SKM-1 (cell line): ENCODE results near the gene ELOVL1.
A peak's percentile ranks its signal among the peaks of the same experiment; 100 is the strongest.

ENCODE experiments used
- DNase-seq: peaks from one replicate; lab custom pipeline; 2025; ENCODE audit not compliant: unreplicated experiment; lab: John Stamatoyannopoulos, UW

The ELOVL1 gene

GRCh38 chr1:43331688-43332087, 36.1 kb downstream of the ELOVL1 start:
- no peak for DNase-seq

DNA sequence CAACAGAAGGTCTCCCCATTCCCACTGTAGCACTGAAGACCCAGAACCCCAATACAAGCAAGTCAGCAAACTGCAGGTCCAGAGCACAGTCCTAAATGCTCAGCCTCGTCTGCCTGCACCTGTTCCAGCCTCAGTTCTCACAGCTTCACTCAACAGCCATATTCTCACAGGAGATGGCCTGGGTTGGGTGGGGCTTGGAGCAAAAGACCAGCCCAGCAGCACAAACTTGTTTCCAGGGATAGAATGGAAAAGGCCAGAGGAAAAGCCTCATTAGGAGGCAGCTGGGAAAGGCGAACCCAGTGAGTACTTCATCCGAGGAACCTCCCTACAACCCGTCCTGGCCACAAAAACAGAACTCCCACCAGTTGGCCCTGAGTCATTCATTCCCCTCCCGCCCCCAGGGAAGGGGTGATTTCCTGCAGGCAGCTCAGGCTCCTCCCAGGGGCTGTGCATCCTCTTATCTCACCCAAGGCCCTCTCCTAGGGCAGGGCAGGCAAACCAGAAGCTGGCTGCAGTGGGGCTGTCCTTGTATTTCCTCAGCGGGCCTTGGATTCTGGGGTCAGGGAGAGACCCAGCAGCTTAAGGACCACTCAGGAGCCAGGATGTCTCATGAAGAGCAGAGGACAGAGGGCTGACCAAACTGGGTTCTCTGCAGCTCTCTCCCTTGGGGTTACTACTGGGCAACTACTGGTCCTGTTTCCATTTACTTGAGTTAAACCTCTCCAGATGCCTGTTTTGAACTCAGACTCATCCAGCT, 37.6 kb downstream of the ELOVL1 start:
- DNase-seq, result peak; percentile 31

DNA sequence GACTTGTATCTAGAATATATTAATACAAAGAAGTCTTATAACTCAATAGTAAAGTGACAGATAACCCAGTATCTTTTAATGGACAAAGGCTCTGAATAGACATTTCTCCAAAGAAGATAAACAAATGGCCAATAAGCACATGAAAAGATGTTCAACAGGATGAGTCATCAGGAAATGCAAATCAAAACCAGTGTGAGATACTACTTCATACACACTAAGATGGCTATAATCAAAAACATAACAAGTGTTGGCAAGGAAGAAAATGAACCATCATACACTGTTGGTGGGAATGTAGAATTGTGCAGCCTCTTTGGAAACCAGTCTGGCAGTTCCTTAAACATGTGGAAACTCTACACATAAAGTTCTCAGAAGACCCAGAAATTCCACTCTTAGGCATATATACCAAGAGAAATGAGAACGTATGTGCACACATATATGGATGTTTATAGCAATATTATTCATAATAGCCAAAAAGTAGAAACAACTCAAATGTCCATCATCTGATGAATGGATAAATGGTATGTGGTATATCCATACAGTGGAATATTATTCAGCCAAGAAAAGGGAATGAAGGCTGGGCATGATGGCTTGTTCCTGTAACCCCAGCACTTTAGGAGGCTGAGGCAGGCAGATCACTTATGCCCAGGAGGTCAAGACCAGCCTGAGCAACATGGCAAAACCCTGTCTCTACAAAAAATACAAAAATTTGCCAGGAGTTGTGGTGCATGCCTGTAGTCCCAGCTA, 40.1 kb downstream of the ELOVL1 start:
- DNase-seq, result no peak

- DNase-seq, result no peak
Measured at GRCh38 chr1:43325381-43325780, 42.4 kb downstream of the ELOVL1 start.

- DNase-seq, result no peak
Measured at GRCh38 chr1:43324810-43325209, 43.0 kb downstream of the ELOVL1 start.

GRCh38 chr1:43322506-43322905, 45.3 kb downstream of the ELOVL1 start:
- DNase-seq, result no peak

GRCh38 chr1:43321331-43321891, 46.4 kb downstream of the ELOVL1 start:
- DNase-seq, result no peak

- DNase-seq, result peak; percentile 4
Measured at GRCh38 chr1:43319766-43320165, 48.0 kb downstream of the ELOVL1 start.

- no peak for DNase-seq
Measured at GRCh38 chr1:43319288-43319687, 48.5 kb downstream of the ELOVL1 start.

- DNase-seq, result no peak
Measured at GRCh38 chr1:43318831-43319230, 49.0 kb downstream of the ELOVL1 start.

DNA sequence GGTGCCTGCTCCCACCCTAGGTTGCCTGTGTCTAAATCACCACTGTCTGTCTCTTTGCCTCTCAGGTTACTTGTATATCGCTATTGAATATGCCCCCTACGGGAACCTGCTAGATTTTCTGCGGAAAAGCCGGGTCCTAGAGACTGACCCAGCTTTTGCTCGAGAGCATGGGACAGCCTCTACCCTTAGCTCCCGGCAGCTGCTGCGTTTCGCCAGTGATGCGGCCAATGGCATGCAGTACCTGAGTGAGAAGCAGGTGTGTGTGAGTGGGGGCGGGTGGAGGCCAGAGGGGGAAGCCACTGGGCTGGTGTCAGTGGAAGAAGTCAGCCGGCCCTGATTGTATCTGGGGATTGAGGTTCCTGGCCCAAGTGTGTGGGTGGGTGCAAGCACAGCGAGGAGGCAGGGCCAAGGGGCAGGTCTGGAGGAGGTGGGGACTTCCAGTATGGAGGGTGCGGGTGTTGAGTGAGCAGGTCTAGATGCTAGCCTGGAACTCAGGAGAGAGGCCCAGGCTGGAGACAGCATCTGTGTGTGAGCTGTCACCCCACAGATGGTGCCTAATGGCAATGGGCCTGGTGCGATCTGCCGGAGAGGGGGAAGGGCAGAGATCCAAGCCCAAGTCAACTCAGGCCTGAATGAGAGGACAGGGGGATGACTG, 49.9 kb downstream of the ELOVL1 start:
- DNase-seq, result no peak

- DNase-seq, result no peak
Measured at GRCh38 chr1:43316738-43317520, 50.9 kb downstream of the ELOVL1 start.

- no peak for DNase-seq
Measured at GRCh38 chr1:43315963-43316737, 51.7 kb downstream of the ELOVL1 start.

- DNase-seq, result no peak
Measured at GRCh38 chr1:43315481-43315880, 52.3 kb downstream of the ELOVL1 start.

DNA sequence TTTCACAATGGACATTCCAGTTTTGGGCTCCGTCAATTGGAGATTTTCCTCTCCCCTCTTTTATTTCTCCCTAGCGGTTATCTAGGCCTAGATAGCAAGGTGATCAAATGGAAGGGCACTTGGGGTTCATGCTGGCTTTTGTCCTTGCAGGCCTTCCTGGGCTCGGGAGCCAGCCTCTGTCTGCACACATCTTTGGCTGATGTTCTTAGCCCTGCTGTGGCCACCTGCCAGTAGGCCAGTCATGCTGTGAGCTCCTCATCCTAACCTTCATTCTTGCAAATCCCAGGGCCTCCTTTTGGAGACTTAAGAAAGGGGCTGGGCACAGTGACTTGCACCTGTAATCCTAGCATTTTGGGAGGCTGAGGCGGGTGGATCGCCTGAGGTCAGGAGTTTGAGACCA, 53.6 kb downstream of the ELOVL1 start:
- no peak for DNase-seq

DNA sequence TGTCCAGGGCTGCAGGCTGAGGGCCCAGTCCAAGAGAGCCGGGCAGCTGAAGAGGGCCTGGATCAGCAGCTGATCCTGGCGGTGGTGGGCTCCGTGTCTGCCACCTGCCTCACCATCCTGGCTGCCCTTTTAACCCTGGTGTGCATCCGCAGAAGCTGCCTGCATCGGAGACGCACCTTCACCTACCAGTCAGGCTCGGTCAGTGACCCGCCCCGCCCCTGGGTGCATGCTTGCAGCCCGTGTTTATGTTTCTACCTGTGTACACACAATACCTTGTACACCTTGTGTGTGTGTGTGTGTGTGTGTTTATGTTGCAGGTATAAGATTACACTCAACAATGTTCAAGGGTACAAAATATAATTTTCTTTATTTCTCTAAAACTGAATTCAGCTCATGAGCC, 54.0 kb downstream of the ELOVL1 start:
- DNase-seq, result no peak
